Keratinocyte (primary cell): ENCODE measurements around the gene FBXL12. TPM values are rescaled to one million over a fixed set of nuclear protein-coding genes. Genes with fewer than 3 reads are reported as not detected.
"Not testable (repeated sequence)": the region's sequence is repeated elsewhere in the genome, so short reads cannot be mapped to it uniquely, and the experiment has no call there.

ENCODE experiments used
- DNase-seq: peaks from one replicate; pipeline ENCODE4 v3.0.0-alpha.2; 2011; ENCODE audit warnings: low read depth, missing footprints, low spot score
- FAIRE-seq: peaks from 2 replicates; lab custom pipeline; 2011; peaks lifted over from hg19 to GRCh38; lab: Jason Lieb, UNC
- H2AFZ ChIP-seq: 2 replicates; pipeline ENCODE4 v1.6.0; 2012; ENCODE audit warnings: low read length, control low read depth, inconsistent platforms; ENCODE audit not compliant: control insufficient read depth
- H3K27ac ChIP-seq: 2 replicates; pipeline ENCODE4 v1.5.1; 2011; ENCODE audit warnings: low read length; ENCODE audit not compliant: control insufficient read depth, insufficient read depth
- H3K27me3 ChIP-seq: 3 replicates; pipeline ENCODE4 v1.6.0; 2011; ENCODE audit warnings: low read length; ENCODE audit not compliant: control insufficient read depth, insufficient read depth; ENCODE audit errors: extremely low read depth
- H3K36me3 ChIP-seq, 2 experiments: 2 replicates in 1 of 2; 3 replicates in 1 of 2; pipeline ENCODE4 v1.5.1; 2011; ENCODE audit warnings: low read length in 2 of 2, mild to moderate bottlenecking in 1 of 2; ENCODE audit not compliant: control insufficient read depth in 2 of 2, insufficient read depth in 2 of 2; ENCODE audit errors: extremely low read depth in 1 of 2
- H3K4me1 ChIP-seq: 3 replicates; pipeline ENCODE4 v1.5.1; 2011; ENCODE audit warnings: low read length; ENCODE audit not compliant: control insufficient read depth, insufficient read depth; ENCODE audit errors: extremely low read depth
- H3K4me2 ChIP-seq: 3 replicates; pipeline ENCODE4 v1.6.0; 2011; ENCODE audit warnings: low read depth, low read length; ENCODE audit not compliant: control insufficient read depth, insufficient read depth; ENCODE audit errors: extremely low read depth
- H3K4me3 ChIP-seq, 3 experiments: fragments of 200-600 bp in 1 of 3; sonication (generic) in 1 of 3; 2 replicates in 2 of 3; 3 replicates in 1 of 3; pipeline ENCODE4 v1.5.1; 2011 to 2016; ENCODE audit warnings: low read length in 3 of 3, mild to moderate bottlenecking in 3 of 3, control low read depth in 2 of 3, inconsistent platforms in 1 of 3, low read depth in 1 of 3, mixed read lengths in 1 of 3, mixed run types in 1 of 3, moderate library complexity in 1 of 3; ENCODE audit not compliant: control insufficient read depth in 2 of 3, insufficient read depth in 2 of 3; ENCODE audit errors: extremely low read depth in 1 of 3
- H3K79me2 ChIP-seq: 2 replicates; pipeline ENCODE4 v1.6.0; 2012; ENCODE audit warnings: low read length; ENCODE audit not compliant: control insufficient read depth, insufficient read depth
- H3K9ac ChIP-seq: 3 replicates; pipeline ENCODE4 v1.6.0; 2011; ENCODE audit warnings: low read length; ENCODE audit not compliant: control insufficient read depth, insufficient read depth; ENCODE audit errors: extremely low read depth
- H3K9me1 ChIP-seq: 3 replicates; pipeline ENCODE4 v1.6.0; 2011; ENCODE audit warnings: low read length; ENCODE audit not compliant: control insufficient read depth, insufficient read depth; ENCODE audit errors: extremely low read depth
- H3K9me3 ChIP-seq: 2 replicates; pipeline ENCODE4 v1.5.1; 2012; ENCODE audit warnings: low read depth, low read length; ENCODE audit not compliant: control insufficient read depth
- H4K20me1 ChIP-seq: 3 replicates; pipeline ENCODE4 v1.6.0; 2011; ENCODE audit warnings: low read length; ENCODE audit not compliant: control insufficient read depth, insufficient read depth; ENCODE audit errors: extremely low read depth
- EZH2 ChIP-seq: IDR thresholded peaks from one replicate; pipeline ENCODE4 v1.6.1; 2012; ENCODE audit warnings: inconsistent platforms, mild to moderate bottlenecking, low read length, moderate library complexity
- dilution Hi-C: fragments of 300-500 bp; cut with MboI; formaldehyde crosslinking; loops from one replicate; pipeline ENCODE4 v1.7.0; 2020; ENCODE audit warnings: low sequenced_read_pairs; ENCODE audit not compliant: extremely low pct_ligation_motif_present
- polyA plus RNA-seq, 5 experiments: library from polyadenylated mRNA; depleted of rRNA in 3 of 5; stranded (reverse) in 3 of 5; stranded (forward) in 1 of 5; unstranded in 1 of 5; fragments of >200 nt; gene quantifications; 1 replicate in 1 of 5; 2 replicates in 3 of 5; 3 replicates in 1 of 5; pipeline versions ENCODE4 v1.2.1 to v1.2.3, GENCODE V29; 2011 to 2012; ENCODE audit warnings: missing spikeins in 2 of 5, low read depth in 1 of 5, low replicate concordance in 1 of 5
- TF ChIP-seq, protein P1 (sequence below), 3 experiments: IDR thresholded peaks in 1 of 3; conservative IDR thresholded peaks in 1 of 3; optimal IDR thresholded peaks in 1 of 3; 2 replicates in 2 of 3; 3 replicates in 1 of 3; pipeline versions ENCODE3 to v1.5.1; 2011; ENCODE audit warnings: low read length in 3 of 3, mild to moderate bottlenecking in 3 of 3, moderate library complexity in 2 of 3, control low read depth in 1 of 3, inconsistent platforms in 1 of 3; ENCODE audit not compliant: insufficient read depth in 2 of 3; ENCODE audit errors: extremely low read depth in 1 of 3

The FBXL12 gene
- polyA plus RNA-seq, 1 donor (not counting 4 experiments of a cell fraction or from before 2014, with no cell fraction given) = 12.6 TPM

DNA sequence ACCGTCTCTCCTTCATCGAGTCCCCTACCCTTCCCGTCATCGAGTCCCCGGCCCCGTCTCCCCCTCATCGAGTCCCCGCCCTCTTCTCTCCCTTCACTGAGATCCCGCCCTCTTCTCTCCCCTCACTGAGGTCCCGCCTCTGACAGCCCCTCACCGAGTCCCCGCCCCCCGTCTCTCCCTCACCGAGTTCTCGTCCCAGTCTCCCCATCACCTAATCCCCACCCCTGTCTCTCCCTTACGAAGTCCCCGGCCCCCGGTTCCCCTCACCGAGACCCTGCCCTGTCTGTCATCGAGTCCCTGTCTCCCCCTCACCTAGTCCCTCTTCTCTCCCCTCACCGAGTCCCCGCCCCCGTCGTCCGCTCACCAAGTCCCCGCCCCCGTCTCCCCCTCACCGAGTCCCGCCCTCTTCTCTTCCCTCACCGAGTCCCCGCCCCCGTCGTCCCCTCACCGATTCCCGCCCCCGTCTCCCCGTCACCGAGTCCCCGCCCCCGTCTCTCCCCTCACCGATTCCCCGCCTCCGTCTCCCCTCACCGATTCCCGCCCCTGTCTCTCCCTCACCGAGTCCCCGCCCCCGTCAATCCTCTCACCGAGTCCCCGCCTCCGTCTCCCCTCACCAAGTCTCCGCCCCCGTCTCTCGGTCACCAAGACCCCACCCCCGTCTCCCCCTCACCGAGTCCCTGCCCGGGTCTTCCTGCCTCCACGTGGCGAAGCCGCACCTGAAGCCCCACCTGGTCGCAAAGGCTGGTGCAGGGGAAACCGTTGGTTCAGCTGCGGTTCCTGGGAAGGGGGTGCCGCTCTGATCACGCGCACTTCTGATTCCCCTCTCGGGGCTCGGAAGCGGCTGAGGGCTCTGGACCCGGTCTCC lies 26.4 kb downstream of the FBXL12 start:
- Histone ChIP-seq H3K4me3 (peak overlapping the region; percentile 61 to 78 (median 67)), H3K4me2 (peak overlapping the region; percentile 76), H3K27ac (peak overlapping the region; percentile 60), H3K9ac (peak overlapping the region; percentile 79), H3K36me3 (no peaks in the 10 kb centered on the region), H3K9me3 (no peaks in the 10 kb centered on the region), H3K9me1 (no peaks in the 10 kb centered on the region), H3K4me1 (peaks cover 6% of the 10 kb centered on the region), H4K20me1 (no peaks in the 10 kb centered on the region), H3K27me3 (no peaks in the 10 kb centered on the region), H3K79me2 (no peaks in the 10 kb centered on the region), H2AFZ (peak overlapping the region; percentile 96)
- DNase-seq (peak; percentile 79), FAIRE-seq (no peak)
- dilution Hi-C loops = no loop called here
- TF ChIP-seq EZH2 = no peak
- TF ChIP-seq, protein P1, sequence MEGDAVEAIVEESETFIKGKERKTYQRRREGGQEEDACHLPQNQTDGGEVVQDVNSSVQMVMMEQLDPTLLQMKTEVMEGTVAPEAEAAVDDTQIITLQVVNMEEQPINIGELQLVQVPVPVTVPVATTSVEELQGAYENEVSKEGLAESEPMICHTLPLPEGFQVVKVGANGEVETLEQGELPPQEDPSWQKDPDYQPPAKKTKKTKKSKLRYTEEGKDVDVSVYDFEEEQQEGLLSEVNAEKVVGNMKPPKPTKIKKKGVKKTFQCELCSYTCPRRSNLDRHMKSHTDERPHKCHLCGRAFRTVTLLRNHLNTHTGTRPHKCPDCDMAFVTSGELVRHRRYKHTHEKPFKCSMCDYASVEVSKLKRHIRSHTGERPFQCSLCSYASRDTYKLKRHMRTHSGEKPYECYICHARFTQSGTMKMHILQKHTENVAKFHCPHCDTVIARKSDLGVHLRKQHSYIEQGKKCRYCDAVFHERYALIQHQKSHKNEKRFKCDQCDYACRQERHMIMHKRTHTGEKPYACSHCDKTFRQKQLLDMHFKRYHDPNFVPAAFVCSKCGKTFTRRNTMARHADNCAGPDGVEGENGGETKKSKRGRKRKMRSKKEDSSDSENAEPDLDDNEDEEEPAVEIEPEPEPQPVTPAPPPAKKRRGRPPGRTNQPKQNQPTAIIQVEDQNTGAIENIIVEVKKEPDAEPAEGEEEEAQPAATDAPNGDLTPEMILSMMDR (optimal IDR thresholded peaks at IDR 0.05 in 1 of 3, IDR thresholded peaks at IDR 0.05 in 1 of 3, conservative IDR thresholded peaks at IDR 0.05 in 1 of 3; ENCODE audit: extremely low read depth in 1 of 3, insufficient read depth in 2 of 3, low read length in 3 of 3) = no peak

DNA sequence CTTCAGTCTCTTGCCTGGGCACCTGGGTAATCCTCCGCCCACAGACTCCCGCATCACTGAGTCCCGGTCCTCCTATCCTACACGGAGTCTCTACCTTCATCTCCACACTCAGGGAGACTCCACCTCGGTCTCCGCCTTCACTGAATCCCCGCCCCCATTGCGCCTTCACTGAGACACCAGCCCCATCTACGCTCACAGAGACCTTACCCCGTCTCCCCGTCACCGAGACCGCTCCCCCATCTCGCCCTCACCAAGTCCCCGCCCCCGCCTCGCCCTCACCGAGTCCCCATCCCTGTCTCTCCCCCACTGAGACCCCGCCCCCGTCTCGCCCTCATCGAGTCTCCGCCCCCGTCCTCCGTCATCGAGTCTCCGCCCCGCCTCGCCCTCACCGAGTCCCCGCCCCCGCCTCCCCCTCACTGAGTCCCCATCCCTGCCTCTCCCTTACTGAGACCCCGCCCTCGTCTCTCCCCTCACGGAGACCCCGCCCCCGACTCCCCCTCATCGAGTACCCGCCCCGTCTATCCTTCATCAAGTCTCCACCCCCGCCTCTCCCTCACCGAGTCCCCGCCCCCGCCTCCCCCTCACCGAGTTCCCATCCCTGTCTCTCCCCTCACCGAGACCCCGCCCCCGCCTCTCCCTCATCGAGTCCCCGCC lies 27.2 kb downstream of the FBXL12 start:
- H3K9me1 ChIP-seq = no peaks in the 10 kb centered on the region
- H2AFZ ChIP-seq = peak overlapping the region; percentile 94
- peak overlapping the region; percentile 64 for H3K9ac ChIP-seq
- H3K4me1 ChIP-seq = peaks cover 4% of the 10 kb centered on the region
- no peaks in the 10 kb centered on the region for H3K79me2 ChIP-seq
- no peaks in the 10 kb centered on the region for H3K36me3 ChIP-seq
- H4K20me1 ChIP-seq = no peaks in the 10 kb centered on the region
- no peaks in the 10 kb centered on the region for H3K27me3 ChIP-seq
- H3K9me3 ChIP-seq = no peaks in the 10 kb centered on the region
- FAIRE-seq (peak; percentile 41), DNase-seq (peak; percentile 93)
- H3K4me3 ChIP-seq = peak overlapping the region; percentile 61 to 75 (median 61)
- dilution Hi-C loops = no loop called here
- peak overlapping the region; percentile 54 for H3K27ac ChIP-seq
- TF ChIP-seq, protein P1 (optimal IDR thresholded peaks at IDR 0.05 in 1 of 3, IDR thresholded peaks at IDR 0.05 in 1 of 3, conservative IDR thresholded peaks at IDR 0.05 in 1 of 3; ENCODE audit: extremely low read depth in 1 of 3, insufficient read depth in 2 of 3, low read length in 3 of 3) = no peak
- no peak for TF ChIP-seq EZH2
- H3K4me2 ChIP-seq = peak overlapping the region; percentile 67

DNA sequence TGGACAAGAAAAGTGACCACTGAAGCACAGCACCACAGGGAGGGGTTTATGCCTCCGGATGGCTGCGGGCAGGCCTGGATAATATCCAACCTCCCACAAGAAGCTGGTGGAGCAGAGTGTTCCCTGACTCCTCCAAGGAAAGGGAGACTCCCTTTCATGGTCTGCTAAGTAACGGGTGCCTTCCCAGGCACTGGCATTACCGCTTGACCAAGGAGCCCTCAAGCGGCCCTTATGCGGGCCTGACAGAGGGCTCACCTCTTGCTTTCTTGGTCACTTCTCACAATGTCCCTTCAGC lies 27.9 kb downstream of the FBXL12 start:
- dilution Hi-C loops, H3K9me3 ChIP-seq, DNase-seq, H3K9me1 ChIP-seq, H3K4me1 ChIP-seq, H4K20me1 ChIP-seq, H3K27ac ChIP-seq, H3K27me3 ChIP-seq, H3K36me3 ChIP-seq, FAIRE-seq, H3K79me2 ChIP-seq: not testable (repeated sequence)
- peak overlapping the region; percentile 29 for H2AFZ ChIP-seq
- peak overlapping the region; percentile 9 for H3K9ac ChIP-seq
- peak overlapping the region; percentile 67 for H3K4me2 ChIP-seq
- H3K4me3 ChIP-seq = peak overlapping the region in 1 of 3 experiments; percentile 29
